H1 (cell line): ENCODE data around the gene CENPX. TPM values are rescaled to one million over a fixed set of nuclear protein-coding genes. Genes with fewer than 3 reads are reported as not detected.

Experiments
- CTCF ChIA-PET: fragments of 300-600 bp; sonication (Branson Sonifier 250); formaldehyde crosslinking; loops from one replicate; lab custom pipeline; 2021; ENCODE audit not compliant: partially characterized antibody; lab: Charles Lee
- POLR2A ChIA-PET: fragments of 300-600 bp; sonication (Branson Sonifier 250); formaldehyde crosslinking; loops from one replicate; lab custom pipeline; 2021; ENCODE audit warnings: inconsistent platforms; ENCODE audit not compliant: partially characterized antibody; lab: Charles Lee
- DNase-seq, 2 experiments: peaks; one replicate each; pipeline versions ENCODE4 v3.0.0 to v3.0.0-alpha.2; 2010 to 2022; ENCODE audit warnings: low spot score in 2 of 2, low read depth in 1 of 2, mixed read lengths in 1 of 2
- FAIRE-seq: peaks from 2 replicates; lab custom pipeline; 2011; peaks lifted over from hg19 to GRCh38; lab: Jason Lieb, UNC
- H2AFZ ChIP-seq: 2 replicates; pipeline ENCODE4 v1.8.1; 2012; ENCODE audit warnings: low read length, inconsistent platforms
- H2AK5ac ChIP-seq: 2 replicates; pipeline ENCODE4 v1.6.1; 2013; ENCODE audit warnings: low read depth, low read length
- H2BK120ac ChIP-seq: replicated peaks from 2 replicates; pipeline ENCODE3; 2013; ENCODE audit warnings: low read depth, low read length, inconsistent platforms
- H2BK12ac ChIP-seq: 2 replicates; pipeline ENCODE4 v1.6.1; 2013; ENCODE audit warnings: low read depth, low read length
- H2BK15ac ChIP-seq: 2 replicates; pipeline ENCODE4 v1.6.1; 2013; ENCODE audit warnings: low read length
- H2BK20ac ChIP-seq: 2 replicates; pipeline ENCODE4 v1.6.1; 2013; ENCODE audit warnings: low read length
- H2BK5ac ChIP-seq: 2 replicates; pipeline ENCODE4 v1.6.1; 2013; ENCODE audit warnings: low read depth, low read length
- H3K14ac ChIP-seq: 2 replicates; pipeline ENCODE4 v1.6.1; 2013; ENCODE audit warnings: inconsistent platforms; ENCODE audit not compliant: insufficient read length
- H3K18ac ChIP-seq: 2 replicates; pipeline ENCODE4 v1.6.1; 2013; ENCODE audit warnings: low read length; ENCODE audit errors: extremely low read depth
- H3K23ac ChIP-seq: 2 replicates; pipeline ENCODE4 v1.6.1; 2013; ENCODE audit warnings: inconsistent platforms; ENCODE audit not compliant: insufficient read length
- H3K23me2 ChIP-seq: 2 replicates; pipeline ENCODE4 v1.6.1; 2013; ENCODE audit warnings: low read depth, low read length
- H3K27ac ChIP-seq: 2 replicates; pipeline ENCODE4 v1.6.1; 2011; ENCODE audit warnings: low read depth, low read length, inconsistent platforms
- H3K27me3 ChIP-seq, 4 experiments: replicated peaks in 1 of 4; 1 replicate in 1 of 4; 2 replicates in 3 of 4; pipeline versions ENCODE4 v1.6.1 to v1.8.1; 2011 to 2013; ENCODE audit warnings: low read length in 3 of 4, mild to moderate bottlenecking in 3 of 4, inconsistent platforms in 2 of 4, mixed read lengths in 2 of 4, moderate library complexity in 1 of 4; ENCODE audit not compliant: control insufficient read depth in 3 of 4, insufficient read depth in 3 of 4; ENCODE audit errors: extremely low read depth in 1 of 4
- H3K36me3 ChIP-seq, 4 experiments: 2 replicates each; pipeline versions ENCODE4 v1.6.1 to v1.8.1; 2011 to 2013; ENCODE audit warnings: mild to moderate bottlenecking in 4 of 4, low read length in 3 of 4, moderate library complexity in 2 of 4, control low read depth in 1 of 4, inconsistent platforms in 1 of 4; ENCODE audit not compliant: insufficient read depth in 4 of 4, control insufficient read depth in 2 of 4
- H3K4ac ChIP-seq: replicated peaks from 2 replicates; pipeline ENCODE3; 2013; ENCODE audit warnings: low read length, low read depth, mixed read lengths, inconsistent platforms; ENCODE audit not compliant: insufficient read length
- H3K4me1 ChIP-seq, 4 experiments: replicated peaks in 1 of 4; 1 replicate in 1 of 4; 2 replicates in 3 of 4; pipeline versions ENCODE4 v1.6.1 to v1.8.1; 2011 to 2013; ENCODE audit warnings: low read length in 3 of 4, inconsistent platforms in 2 of 4, mixed read lengths in 1 of 4; ENCODE audit not compliant: insufficient read depth in 4 of 4, control insufficient read depth in 3 of 4
- H3K4me2 ChIP-seq, 2 experiments: 2 replicates each; pipeline versions ENCODE4 v1.6.1 to v1.8.1; 2011 to 2013; ENCODE audit warnings: low read depth in 2 of 2, low read length in 2 of 2, control low read depth in 1 of 2, inconsistent platforms in 1 of 2, mild to moderate bottlenecking in 1 of 2; ENCODE audit not compliant: insufficient read depth in 1 of 2
- H3K4me3 ChIP-seq, 4 experiments: fragments of 200-600, 300-600 bp in 1 of 4; sonication (generic), shearing (Covaris generic), sonication (Bioruptor Twin) in 1 of 4; 2 replicates each; pipeline versions ENCODE4 v1.5.1 to v1.8.1; 2011 to 2016; ENCODE audit warnings: low read length in 4 of 4, low read depth in 3 of 4, control low read depth in 2 of 4, inconsistent platforms in 2 of 4, mild to moderate bottlenecking in 2 of 4, mixed read lengths in 1 of 4, moderate library complexity in 1 of 4; ENCODE audit not compliant: insufficient read depth in 2 of 4; ENCODE audit errors: extremely low read depth in 1 of 4
- H3K56ac ChIP-seq: replicated peaks from 2 replicates; pipeline ENCODE3; 2013; ENCODE audit warnings: low read depth, mild to moderate bottlenecking, mixed read lengths, low read length, inconsistent platforms; ENCODE audit not compliant: insufficient read length
- H3K79me1 ChIP-seq: 2 replicates; pipeline ENCODE4 v1.6.1; 2013; ENCODE audit warnings: low read depth, low read length, control low read depth
- H3K79me2 ChIP-seq, 2 experiments: 2 replicates each; pipeline versions ENCODE4 v1.6.1 to v1.8.1; 2012 to 2013; ENCODE audit warnings: low read length in 2 of 2, mild to moderate bottlenecking in 2 of 2, inconsistent platforms in 1 of 2; ENCODE audit not compliant: insufficient read depth in 2 of 2, control insufficient read depth in 1 of 2
- H3K9ac ChIP-seq, 4 experiments: replicated peaks in 1 of 4; 1 replicate in 1 of 4; 2 replicates in 3 of 4; pipeline versions ENCODE4 v1.6.1 to v1.8.1; 2011 to 2013; ENCODE audit warnings: low read depth in 3 of 4, low read length in 3 of 4, control low read depth in 2 of 4, mild to moderate bottlenecking in 2 of 4, moderate library complexity in 2 of 4, inconsistent platforms in 1 of 4; ENCODE audit errors: extremely low read depth in 1 of 4
- H3K9me3 ChIP-seq, 2 experiments: 2 replicates each; pipeline versions ENCODE4 v1.6.1 to v1.8.1; 2012 to 2013; ENCODE audit warnings: mild to moderate bottlenecking in 2 of 2, moderate library complexity in 2 of 2, control low read depth in 1 of 2, inconsistent platforms in 1 of 2, low read depth in 1 of 2, low read length in 1 of 2, mixed read lengths in 1 of 2; ENCODE audit not compliant: insufficient read depth in 2 of 2
- H4K20me1 ChIP-seq, 2 experiments: replicated peaks in 1 of 2; 2 replicates each; pipeline versions ENCODE3 to v1.8.1; 2011 to 2013; ENCODE audit warnings: inconsistent platforms in 2 of 2, low read length in 2 of 2, mild to moderate bottlenecking in 1 of 2; ENCODE audit not compliant: insufficient read depth in 2 of 2, control insufficient read depth in 1 of 2
- H4K5ac ChIP-seq: 2 replicates; pipeline ENCODE4 v1.6.1; 2013; ENCODE audit warnings: low read length, low read depth, mixed read lengths, inconsistent platforms; ENCODE audit not compliant: insufficient read length
- H4K8ac ChIP-seq: 2 replicates; pipeline ENCODE4 v1.8.0; 2013; ENCODE audit warnings: mild to moderate bottlenecking, moderate library complexity, low read length, inconsistent platforms; ENCODE audit not compliant: insufficient read depth; ENCODE audit errors: extremely low read depth
- H4K91ac ChIP-seq: replicated peaks from 2 replicates; pipeline ENCODE3; 2013; ENCODE audit warnings: low read length, mixed read lengths, inconsistent platforms; ENCODE audit not compliant: insufficient read length
- ATF3 ChIP-seq: IDR thresholded peaks from 2 replicates; pipeline ENCODE4 v1.6.1; 2011; ENCODE audit warnings: low read depth, mild to moderate bottlenecking, low read length; ENCODE audit not compliant: insufficient read depth
- CBX5 ChIP-seq: fragments of 300-800, 300-1000 bp; sonication (generic); IDR thresholded peaks from 2 replicates; pipeline ENCODE4 v1.7.1; 2016; ENCODE audit warnings: antibody characterized with exemption, low read length, low read depth
- GTF2F1 ChIP-seq: IDR thresholded peaks from 2 replicates; pipeline ENCODE4 v1.6.1; 2012; ENCODE audit warnings: low read depth, low read length, improper control_type of control experiment, borderline replicate concordance
- SAP30 ChIP-seq: fragments of 300-600 bp; sonication (generic); IDR thresholded peaks from 2 replicates; pipeline ENCODE4 v1.7.1; 2012; ENCODE audit warnings: low read length, moderate library complexity, mild to moderate bottlenecking, inconsistent platforms; ENCODE audit not compliant: insufficient read depth, insufficient replicate concordance
- SIRT6 ChIP-seq: IDR thresholded peaks from one replicate; pipeline ENCODE4 v1.7.1; 2012; ENCODE audit warnings: low read length, inconsistent platforms
- TCF12 ChIP-seq: IDR thresholded peaks from 2 replicates; pipeline ENCODE4 v1.6.1; 2011; ENCODE audit warnings: low read depth, mild to moderate bottlenecking, low read length
- ZNF274 ChIP-seq: IDR thresholded peaks from 2 replicates; pipeline ENCODE4 v1.7.0; 2012; ENCODE audit warnings: low read length, borderline replicate concordance; ENCODE audit errors: extremely low read depth
- WGBS, 2 experiments: shearing (Covaris generic) in 1 of 2; methylation state at CpG; one replicate each; pipeline versions ENCODE4 v1.1.6 to v1.1.7; 2013 to 2015; ENCODE audit warnings: low lambda C conversion rate in 2 of 2, mixed read lengths in 2 of 2, inconsistent platforms in 1 of 2, low coverage in 1 of 2, missing lambda C conversion rate in 1 of 2; ENCODE audit not compliant: insufficient replicate concordance in 2 of 2, insufficient coverage in 1 of 2, insufficient read length in 1 of 2; ENCODE audit errors: extremely low coverage in 1 of 2, missing lambda C conversion rate in 1 of 2; 5-methylcytosine and 5-hydroxymethylcytosine counted together
- polyA plus RNA-seq, 7 experiments: library from polyadenylated mRNA; depleted of rRNA in 3 of 7; stranded (reverse) in 5 of 7; unstranded in 2 of 7; fragments of >200 nt in 5 of 7; fragments of 200-250 nt in 2 of 7; gene quantifications; 1 replicate in 5 of 7; 2 replicates in 1 of 7; 4 replicates in 1 of 7; pipeline versions ENCODE4 v1.2.1 to v1.2.3, GENCODE V29; 2011 to 2013; ENCODE audit warnings: missing spikeins in 2 of 7, mixed read lengths in 2 of 7
- total RNA-seq: library from RNA; stranded (reverse); fragmentation: NEBNext Ultra II Directional; extraction: Animal tissue kit (Norgen Biotek cat#: 25700); gene quantifications from 2 replicates; pipeline ENCODE4 v1.2.1, GENCODE V29; 2021
- TF ChIP-seq, protein P1 (sequence below): IDR thresholded peaks from 2 replicates; pipeline ENCODE4 v1.6.1; 2011; ENCODE audit warnings: low read length, improper control_type of control experiment

Gene CENPX
- total and polyA plus RNA-seq, 2 of the 8 experiments (the other 6 are each of a cell fraction or from before 2014, with no cell fraction given) = 116 to 122 TPM

DNA sequence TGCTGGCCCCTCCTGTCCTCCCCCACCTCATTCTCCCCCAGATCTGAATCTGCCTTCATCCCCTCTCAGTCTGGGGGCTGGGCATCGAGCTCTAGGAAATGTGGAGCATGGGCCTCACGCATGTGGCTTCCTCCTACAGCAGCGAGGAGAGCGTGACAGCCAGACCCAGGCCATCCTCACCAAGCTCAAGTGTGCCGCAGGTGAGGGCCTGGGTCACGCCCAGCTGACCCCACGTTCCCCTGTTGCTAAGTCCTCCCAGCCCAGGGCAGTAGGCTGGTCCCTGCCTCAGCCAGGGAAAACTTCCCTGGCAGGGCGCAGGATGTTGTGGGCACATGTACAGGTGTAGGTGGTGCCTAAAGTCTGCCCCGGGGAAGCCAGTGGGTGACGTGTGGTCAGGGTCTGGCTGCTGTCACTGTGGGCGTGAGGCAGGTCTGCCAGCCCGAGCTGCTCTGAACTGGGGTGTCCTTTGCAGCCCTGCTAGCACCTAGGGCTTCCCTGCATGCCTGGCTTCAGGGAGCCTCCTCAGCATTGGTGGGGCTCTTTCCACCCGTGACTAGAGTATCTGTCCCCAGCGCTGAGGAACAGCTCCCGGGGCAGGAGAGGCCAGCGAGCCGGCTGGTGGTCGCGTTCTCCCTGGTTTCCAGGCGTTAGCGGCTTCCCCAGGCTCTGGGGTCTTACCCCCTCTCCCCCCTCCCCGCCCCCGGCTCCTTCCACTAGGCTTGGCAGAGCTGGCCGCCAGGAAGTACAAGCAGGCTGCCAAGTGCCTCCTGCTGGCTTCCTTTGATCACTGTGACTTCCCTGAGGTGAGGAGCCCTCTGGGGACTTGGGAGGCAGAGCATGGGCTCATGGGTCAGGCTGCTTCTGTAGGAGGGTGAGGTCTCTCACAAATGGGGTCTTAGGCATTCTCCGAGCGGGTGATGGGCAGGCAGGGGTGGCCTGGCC is 32.6 kb upstream of the CENPX start:
- Histone ChIP-seq H2AFZ (no peak overlapping the region), H3K23me2 (peaks cover 6% of the 10 kb centered on the region; the same call in 1 of the 2 replicates), H4K91ac (no peak overlapping the region), H4K8ac (peak overlapping the region; percentile 5; the same call in 1 of the 2 replicates), H3K27me3 (no peaks in the 10 kb centered on the region; a peak in 1 of 7 replicates), H3K4me1 (peaks cover 0 to 11% (median 6%) of the 10 kb centered on the region in 4 experiments; a peak in 5 of 7 replicates), H3K23ac (no peak overlapping the region), H3K9ac (peak overlapping the region in 1 of 4 experiments; percentile 37; a peak in 2 of 7 replicates), H2BK12ac (no peak overlapping the region), H2BK20ac (no peak overlapping the region), H3K79me1 (peaks cover 6% of the 10 kb centered on the region; the same call in 1 of the 2 replicates), H4K20me1 (peaks cover 4 to 21% of the 10 kb centered on the region in 2 experiments), H3K36me3 (peaks cover 10 to 29% (median 22%) of the 10 kb centered on the region in 4 experiments), H3K14ac (no peak overlapping the region), H4K5ac (no peak overlapping the region), H3K56ac (no peak overlapping the region), H3K18ac (no peak overlapping the region), H2BK15ac (no peak overlapping the region), H3K4me3 (no peak overlapping the region), H2BK120ac (no peak overlapping the region), H3K27ac (no peak overlapping the region), H3K4me2 (no peak overlapping the region), H3K79me2 (peaks cover 0 to 12% of the 10 kb centered on the region in 2 experiments; a peak in 1 of 4 replicates), H3K9me3 (no peaks in the 10 kb centered on the region), H2AK5ac (no peak overlapping the region), H2BK5ac (no peak overlapping the region), H3K4ac (no peak overlapping the region)
- 86% methylated on average over 15 of the region's 26 CpGs; no CpG with 5 or more reads in 1 of the 2 experiments for WGBS, 2 experiments
- POLR2A ChIA-PET = interaction anchor here (0.6 to 13.2 kb wide), 16 partner anchors 9 to 53 kb away, joined by 3 to 161 read pairs (median 6); partner anchors contain the start of genes DUS1L and RAC3
- CTCF ChIA-PET = interaction anchor here (1.0 to 5.4 kb wide), 4 partner anchors 10 to 100 kb away, joined by 3 to 40 read pairs (median 6); partner anchors contain the start of genes DUS1L and RAC3
- DNase-seq = no peak
- FAIRE-seq = no peak
- TF ChIP-seq SIRT6 (no peak), ZNF274 (no peak), CBX5 (no peak), ATF3 (no peak), TCF12 (no peak), SAP30 (no peak), GTF2F1 (no peak)
- TF ChIP-seq, protein P1, sequence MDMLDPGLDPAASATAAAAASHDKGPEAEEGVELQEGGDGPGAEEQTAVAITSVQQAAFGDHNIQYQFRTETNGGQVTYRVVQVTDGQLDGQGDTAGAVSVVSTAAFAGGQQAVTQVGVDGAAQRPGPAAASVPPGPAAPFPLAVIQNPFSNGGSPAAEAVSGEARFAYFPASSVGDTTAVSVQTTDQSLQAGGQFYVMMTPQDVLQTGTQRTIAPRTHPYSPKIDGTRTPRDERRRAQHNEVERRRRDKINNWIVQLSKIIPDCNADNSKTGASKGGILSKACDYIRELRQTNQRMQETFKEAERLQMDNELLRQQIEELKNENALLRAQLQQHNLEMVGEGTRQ = no peak
